K562 (cell line): ENCODE results near the gene KIF23. TPM values are rescaled to one million over a fixed set of nuclear protein-coding genes. Genes with fewer than 3 reads are reported as not detected.
A peak's percentile ranks its signal among the peaks of the same experiment; 100 is the strongest.

ENCODE experiments used
- ATAC-seq: fragments of 200-7000 bp; cut with Tn5 transposase; 3 replicates; pipeline ENCODE4 v1.9.1; 2020; ENCODE audit warnings: moderate library complexity
- BruUV-seq: library from RNA; stranded (reverse); fragments of 400-500 nt; replicated peaks from 2 replicates; lab custom pipeline; 2021; lab: Mats Ljungman, UMichigan
- CTCF ChIA-PET: fragments of 300-600 bp; formaldehyde crosslinking; extraction: SDS; loops from one replicate; lab custom pipeline; 2021; ENCODE audit warnings: low intra/inter-chr PET ratio; lab: Yijun Ruan, JAX
- POLR2A ChIA-PET: fragments of 300-600, 350-650 bp; sonication (Branson Sonifier 250); formaldehyde crosslinking; extraction: SDS; loops from one replicate; lab custom pipeline; 2021; ENCODE audit warnings: antibody characterized with exemption, inconsistent platforms; lab: Yijun Ruan, JAX
- DNase-seq, 4 experiments: peaks; one replicate each; pipeline versions ENCODE4 v3.0.0 to v3.0.0-alpha.2; 2011 to 2018; ENCODE audit warnings: low spot score in 3 of 4, mixed read lengths in 3 of 4; ENCODE audit errors: extremely low read depth in 1 of 4
- FAIRE-seq: peaks from 2 replicates; lab custom pipeline; 2011; peaks lifted over from hg19 to GRCh38; lab: Jason Lieb, UNC
- H2AFZ ChIP-seq: 2 replicates; pipeline ENCODE4 v1.6.0; 2011; ENCODE audit warnings: low read depth, low read length, control low read depth, inconsistent platforms
- H3K27ac ChIP-seq: fragments of 200-600 bp; 3 replicates; pipeline ENCODE4 v1.8.0; 2011; ENCODE audit warnings: low read depth, mild to moderate bottlenecking, control low read depth, inconsistent platforms, low read length, moderate library complexity, mixed read lengths; ENCODE audit errors: extremely low read depth
- H3K27me3 ChIP-seq, 2 experiments: fragments of 300-600 bp in 1 of 2; 2 replicates in 1 of 2; 3 replicates in 1 of 2; pipeline versions ENCODE4 v1.6.0 to v1.8.0; 2011; ENCODE audit warnings: inconsistent platforms in 2 of 2, low read length in 2 of 2, mild to moderate bottlenecking in 1 of 2, mixed read lengths in 1 of 2, moderate library complexity in 1 of 2; ENCODE audit not compliant: control insufficient read depth in 2 of 2, insufficient read depth in 2 of 2
- H3K36me3 ChIP-seq: fragments of 300-600 bp; 3 replicates; pipeline ENCODE4 v1.8.0; 2011; ENCODE audit warnings: mild to moderate bottlenecking, low read length, inconsistent platforms; ENCODE audit not compliant: control insufficient read depth, insufficient read depth
- H3K4me1 ChIP-seq, 2 experiments: fragments of 200-600 bp in 1 of 2; replicated peaks in 1 of 2; 2 replicates in 1 of 2; 3 replicates in 1 of 2; pipeline versions ENCODE4 v1.5.1 to v1.8.0; 2011; ENCODE audit warnings: inconsistent platforms in 2 of 2, low read length in 2 of 2, mild to moderate bottlenecking in 1 of 2, mixed read lengths in 1 of 2, moderate library complexity in 1 of 2; ENCODE audit not compliant: control insufficient read depth in 2 of 2, insufficient read depth in 2 of 2
- H3K4me2 ChIP-seq: 2 replicates; pipeline ENCODE4 v1.6.1; 2011; ENCODE audit warnings: low read length, control low read depth, inconsistent platforms, mixed read lengths; ENCODE audit not compliant: insufficient read depth
- H3K4me3 ChIP-seq: fragments of 200-600 bp; sonication (generic), shearing (Covaris generic); 2 replicates; pipeline ENCODE4 v1.5.1; 2016; ENCODE audit warnings: control low read depth, inconsistent platforms
- H3K79me2 ChIP-seq: fragments of 200-600 bp; 3 replicates; pipeline ENCODE4 v1.8.0; 2011; ENCODE audit warnings: low read length, inconsistent platforms; ENCODE audit not compliant: control insufficient read depth, insufficient read depth
- H3K9ac ChIP-seq, 2 experiments: 2 replicates each; pipeline versions ENCODE4 v1.6.0 to v1.6.1; 2011; ENCODE audit warnings: low read depth in 2 of 2, low read length in 2 of 2, control low read depth in 1 of 2, inconsistent platforms in 1 of 2, mild to moderate bottlenecking in 1 of 2, mixed read lengths in 1 of 2; ENCODE audit not compliant: insufficient read depth in 1 of 2
- H3K9me1 ChIP-seq: one replicate; pipeline ENCODE4 v1.6.0; 2011; ENCODE audit warnings: inconsistent platforms, mild to moderate bottlenecking, low read length, moderate library complexity; ENCODE audit not compliant: control insufficient read depth, insufficient read depth
- H3K9me3 ChIP-seq: replicated peaks from 2 replicates; pipeline ENCODE4 v1.5.1; 2011; ENCODE audit warnings: low read depth, low read length, inconsistent platforms; ENCODE audit not compliant: control insufficient read depth, insufficient read depth
- H4K20me1 ChIP-seq: replicated peaks from 2 replicates; pipeline ENCODE4 v1.6.1; 2011; ENCODE audit warnings: low read length, inconsistent platforms, mixed read lengths; ENCODE audit not compliant: control insufficient read depth, insufficient read depth
- ARID4B ChIP-seq: sonication (generic); formaldehyde crosslinking; IDR thresholded peaks from 2 replicates; pipeline ENCODE4 v1.8.0; 2022; ENCODE audit warnings: mild to moderate bottlenecking, missing genetic modification reagents
- CEBPB ChIP-seq: fragments of 450-650 bp; IDR thresholded peaks from 2 replicates; pipeline ENCODE4 v1.6.1; 2016; ENCODE audit warnings: missing genetic modification characterization, missing compliant biosample characterization
- CEBPG ChIP-seq, 3 experiments: fragments of 200-800 bp in 1 of 3; sonication (Bioruptor generic) in 1 of 3; sonication (generic) in 1 of 3; formaldehyde crosslinking in 1 of 3; IDR thresholded peaks in 2 of 3; conservative IDR thresholded peaks in 1 of 3; 2 replicates each; pipeline versions ENCODE4 v1.6.1 to v1.8.0; 2016 to 2022; ENCODE audit warnings: missing compliant biosample characterization in 2 of 3, missing genetic modification characterization in 2 of 3, mild to moderate bottlenecking in 1 of 3, missing genetic modification reagents in 1 of 3
- IFI16 ChIP-seq: fragments of 250-450 bp; sonication (Bioruptor Pico); IDR thresholded peaks from 2 replicates; pipeline ENCODE4 v2.1.2; 2022; ENCODE audit warnings: mild to moderate bottlenecking, inconsistent platforms
- ZFP1 ChIP-seq: fragments of 450-650 bp; formaldehyde crosslinking; IDR thresholded peaks from 2 replicates; pipeline ENCODE4 v1.4.0; 2020; ENCODE audit warnings: mild to moderate bottlenecking, mixed read lengths
- ZNF41 ChIP-seq: fragments of 250-450 bp; sonication (Bioruptor Pico); conservative IDR thresholded peaks from 2 replicates; pipeline ENCODE4 v1.4.0; 2020; ENCODE audit warnings: mild to moderate bottlenecking
- ZNF830 ChIP-seq: fragments of 250-450 bp; sonication (Bioruptor Pico); IDR thresholded peaks from 2 replicates; pipeline ENCODE4 v1.5.0; 2021; ENCODE audit warnings: mild to moderate bottlenecking
- WGBS: fragments of 100-300 bp; shearing (Covaris generic); methylation state at CpG from one replicate; pipeline ENCODE4 v1.1.6; 2016; ENCODE audit warnings: low coverage, mixed read lengths; ENCODE audit not compliant: insufficient coverage; ENCODE audit errors: missing lambda C conversion rate; 5-methylcytosine and 5-hydroxymethylcytosine counted together
- in situ Hi-C: fragments of 300-500 bp; cut with MboI; formaldehyde crosslinking; loops from 4 replicates; pipeline ENCODE4 v1.15.0; 2018; ENCODE audit warnings: inconsistent platforms, mixed read lengths
- intact Hi-C: fragments of 100-400 bp; cut with micrococcal nuclease; formaldehyde crosslinking; loops from 2 replicates; pipeline ENCODE4 v1.14.2; 2022
- polyA plus RNA-seq, 8 experiments: library from polyadenylated mRNA; depleted of rRNA in 4 of 8; stranded (reverse) in 5 of 8; unstranded in 3 of 8; fragments of >200 nt; fragmentation: Nextera tagmentation in 2 of 8; fragmentation: Illumina TruSeq in 1 of 8; extraction: Ambion mirVana in 2 of 8; extraction: Trizol in 1 of 8; gene quantifications; 2 replicates each; pipeline versions ENCODE4 v1.2.1 to v1.2.3, GENCODE V29; 2011 to 2014; ENCODE audit warnings: inconsistent platforms in 1 of 8, missing spikeins in 1 of 8
- total RNA-seq, 7 experiments: library from RNA; depleted of rRNA in 6 of 7; stranded (reverse); fragments of >200 nt in 6 of 7; fragmentation: Illumina TruSeq in 2 of 7; extraction: Trizol in 2 of 7; gene quantifications; 2 replicates each; pipeline versions ENCODE4 v1.2.1 to v1.2.3, GENCODE V29; 2011 to 2021; ENCODE audit warnings: low replicate concordance in 1 of 7

Gene KIF23
- total and polyA plus RNA-seq, 9 of the 15 experiments (the other 6 are each of a cell fraction or from before 2014, with no cell fraction given): 29.4 to 58.2 (median 41.9) TPM

GRCh38 chr15:69433831-69434230 is 19.7 kb downstream of the KIF23 start (continued):
- TF ChIP-seq ZNF830 (CRISPR knock-in tag) (no peak), IFI16 (no peak)

- FAIRE-seq (no peak), DNase-seq (no peak), ATAC-seq (no peak)
- BruUV-seq: no TSS peak
- 95% methylated on average over 5 of the region's 5 CpGs for WGBS
- no peaks in the 10 kb centered on the region for H3K9me1 ChIP-seq
- intact Hi-C loops (no loop called here), in situ Hi-C loops (no loop called here)
- no peak overlapping the region for H3K4me3 ChIP-seq
- no peak overlapping the region for H3K9ac ChIP-seq
- H3K36me3 ChIP-seq: peaks cover 93% of the 10 kb centered on the region
- H3K9me3 ChIP-seq: no peaks in the 10 kb centered on the region
- TF ChIP-seq ZFP1 (no peak), ARID4B (CRISPR knock-in tag) (no peak), CEBPB (peak; percentile 59; the same call in 1 of the 2 replicates), ZNF41 (CRISPR knock-in tag) (no peak), CEBPG (CRISPR knock-in tag; IDR thresholded peaks at IDR 0.05) (no peak), CEBPG (tag; conservative IDR thresholded peaks at IDR 0.05 in 1 of 2, IDR thresholded peaks at IDR 0.05 in 1 of 2) (peak in 1 of 2 experiments; percentile 54; a peak in 2 of 4 replicates)
- ChIA-PET POLR2A (interaction anchor here (5.8 kb wide), 1 partner anchor 18 kb away, joined by 50 read pairs; the partner anchor contains the start of gene RPLP1), CTCF (no interaction called here)
- H3K27me3 ChIP-seq: no peaks in the 10 kb centered on the region
- no peak overlapping the region for H3K4me2 ChIP-seq
- H4K20me1 ChIP-seq: no peaks in the 10 kb centered on the region
- no peaks in the 10 kb centered on the region for H3K4me1 ChIP-seq
- H2AFZ ChIP-seq: no peak overlapping the region
- H3K79me2 ChIP-seq: no peaks in the 10 kb centered on the region
- no peak overlapping the region for H3K27ac ChIP-seq
Measured at GRCh38 chr15:69434238-69434637, 20.1 kb downstream of the KIF23 start.
